Osteoblast (primary cell): Measurements from ENCODE around the gene CNGA3. TPM values are rescaled to one million over a fixed set of nuclear protein-coding genes. Genes with fewer than 3 reads are reported as not detected.

Source experiments
- DNase-seq: peaks from one replicate; pipeline ENCODE4 v3.0.0; 2011; ENCODE audit warnings: low spot score, mixed read lengths; ENCODE audit not compliant: insufficient read length; ENCODE audit errors: missing footprints
- H2AFZ ChIP-seq: 2 replicates; pipeline ENCODE4 v1.6.0; 2011; ENCODE audit warnings: mild to moderate bottlenecking, low read length
- H3K27ac ChIP-seq: 2 replicates; pipeline ENCODE4 v1.5.1; 2011; ENCODE audit warnings: mild to moderate bottlenecking, low read depth, low read length, moderate library complexity
- H3K27me3 ChIP-seq: 2 replicates; pipeline ENCODE4 v1.6.0; 2012; ENCODE audit warnings: mild to moderate bottlenecking, control low read depth, inconsistent platforms, low read length, moderate library complexity; ENCODE audit not compliant: insufficient read depth
- H3K36me3 ChIP-seq: 2 replicates; pipeline ENCODE4 v1.5.1; 2011; ENCODE audit warnings: mild to moderate bottlenecking, low read length, control low read depth, moderate library complexity; ENCODE audit not compliant: insufficient read depth
- H3K4me1 ChIP-seq: 2 replicates; pipeline ENCODE4 v1.5.1; 2011; ENCODE audit warnings: mild to moderate bottlenecking, low read length, control low read depth, moderate library complexity; ENCODE audit not compliant: insufficient read depth
- H3K4me2 ChIP-seq: 2 replicates; pipeline ENCODE4 v1.6.0; 2011; ENCODE audit warnings: mild to moderate bottlenecking, low read length; ENCODE audit not compliant: insufficient read depth
- H3K4me3 ChIP-seq: fragments of 200-600 bp; sonication (generic); 3 replicates; pipeline ENCODE4 v1.5.1; 2012; ENCODE audit warnings: mild to moderate bottlenecking, low read length, inconsistent platforms; ENCODE audit not compliant: insufficient read depth
- H3K79me2 ChIP-seq: 2 replicates; pipeline ENCODE4 v1.6.0; 2012; ENCODE audit warnings: mild to moderate bottlenecking, low read length, control low read depth, inconsistent platforms; ENCODE audit not compliant: insufficient read depth
- H3K9me3 ChIP-seq: 2 replicates; pipeline ENCODE4 v1.5.1; 2011; ENCODE audit warnings: low read depth, low read length, control low read depth
- H4K20me1 ChIP-seq: 2 replicates; pipeline ENCODE4 v1.6.0; 2012; ENCODE audit warnings: mild to moderate bottlenecking, low read length, control low read depth; ENCODE audit not compliant: insufficient read depth
- total RNA-seq: library from RNA; depleted of rRNA; stranded (reverse); fragments of >200 nt; gene quantifications from 2 replicates; pipeline ENCODE4 v1.2.3, GENCODE V29; 2012
- TF ChIP-seq, protein P1 (sequence below): IDR thresholded peaks from 2 replicates; pipeline ENCODE4 v1.5.1; 2011; ENCODE audit warnings: mild to moderate bottlenecking, low read depth, low read length, moderate library complexity; ENCODE audit errors: extremely low read depth

Gene CNGA3
- total RNA-seq, 1 donor = 0.36 TPM

GRCh38 chr2:98308068-98308467 is 38.2 kb upstream of the CNGA3 start:
- Histone ChIP-seq H3K27me3 (no peaks in the 10 kb centered on the region), H3K9me3 (no peaks in the 10 kb centered on the region), H3K4me1 (no peaks in the 10 kb centered on the region), H3K4me3 (no peak overlapping the region), H3K27ac (no peak overlapping the region), H3K4me2 (peak overlapping the region; percentile 45), H3K36me3 (no peaks in the 10 kb centered on the region), H3K79me2 (no peaks in the 10 kb centered on the region), H4K20me1 (no peaks in the 10 kb centered on the region), H2AFZ (peak overlapping the region; percentile 36)
- TF ChIP-seq, protein P1, sequence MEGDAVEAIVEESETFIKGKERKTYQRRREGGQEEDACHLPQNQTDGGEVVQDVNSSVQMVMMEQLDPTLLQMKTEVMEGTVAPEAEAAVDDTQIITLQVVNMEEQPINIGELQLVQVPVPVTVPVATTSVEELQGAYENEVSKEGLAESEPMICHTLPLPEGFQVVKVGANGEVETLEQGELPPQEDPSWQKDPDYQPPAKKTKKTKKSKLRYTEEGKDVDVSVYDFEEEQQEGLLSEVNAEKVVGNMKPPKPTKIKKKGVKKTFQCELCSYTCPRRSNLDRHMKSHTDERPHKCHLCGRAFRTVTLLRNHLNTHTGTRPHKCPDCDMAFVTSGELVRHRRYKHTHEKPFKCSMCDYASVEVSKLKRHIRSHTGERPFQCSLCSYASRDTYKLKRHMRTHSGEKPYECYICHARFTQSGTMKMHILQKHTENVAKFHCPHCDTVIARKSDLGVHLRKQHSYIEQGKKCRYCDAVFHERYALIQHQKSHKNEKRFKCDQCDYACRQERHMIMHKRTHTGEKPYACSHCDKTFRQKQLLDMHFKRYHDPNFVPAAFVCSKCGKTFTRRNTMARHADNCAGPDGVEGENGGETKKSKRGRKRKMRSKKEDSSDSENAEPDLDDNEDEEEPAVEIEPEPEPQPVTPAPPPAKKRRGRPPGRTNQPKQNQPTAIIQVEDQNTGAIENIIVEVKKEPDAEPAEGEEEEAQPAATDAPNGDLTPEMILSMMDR = no peak
- peak; percentile 58 for DNase-seq

DNA sequence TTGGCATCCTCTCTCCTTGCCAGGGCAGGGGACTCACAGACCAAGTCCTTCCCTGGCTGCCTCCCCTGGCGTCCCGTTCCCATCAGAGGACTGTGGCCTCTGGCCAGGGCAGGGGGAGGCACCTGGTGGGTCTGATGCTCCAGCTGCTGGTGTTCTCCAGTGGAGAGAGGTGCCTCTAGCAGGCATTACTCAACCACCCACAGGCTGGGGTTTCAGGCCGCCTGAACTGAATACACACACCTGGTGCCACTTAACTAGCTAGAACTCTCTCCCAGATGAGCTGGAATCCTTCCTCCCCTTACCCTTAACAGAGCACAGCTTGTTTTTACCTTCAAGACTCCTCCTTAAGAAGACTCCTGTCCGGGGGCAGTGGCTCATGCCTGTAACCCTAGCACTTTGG is 37.7 kb upstream of the CNGA3 start:
- Histone ChIP-seq H3K4me2 (peak overlapping the region; percentile 45), H3K27ac (no peak overlapping the region), H3K27me3 (no peaks in the 10 kb centered on the region), H3K4me1 (no peaks in the 10 kb centered on the region), H3K9me3 (no peaks in the 10 kb centered on the region), H2AFZ (peak overlapping the region; percentile 36), H3K36me3 (no peaks in the 10 kb centered on the region), H3K4me3 (no peak overlapping the region), H3K79me2 (no peaks in the 10 kb centered on the region), H4K20me1 (no peaks in the 10 kb centered on the region)
- no peak for DNase-seq
- TF ChIP-seq, protein P1 = no peak

- Histone ChIP-seq H3K27me3 (no peaks in the 10 kb centered on the region), H3K4me3 (no peak overlapping the region), H3K4me2 (no peak overlapping the region), H3K4me1 (no peaks in the 10 kb centered on the region), H3K9me3 (no peaks in the 10 kb centered on the region), H3K79me2 (no peaks in the 10 kb centered on the region), H4K20me1 (no peaks in the 10 kb centered on the region), H3K27ac (no peak overlapping the region), H3K36me3 (no peaks in the 10 kb centered on the region), H2AFZ (no peak overlapping the region)
- DNase-seq = no peak
- TF ChIP-seq, protein P1 = no peak
These were observed 36.7 kb upstream of the CNGA3 start for GRCh38 chr2:98309580-98309979.

- H3K27ac ChIP-seq = no peak overlapping the region
- no peaks in the 10 kb centered on the region for H4K20me1 ChIP-seq
- H3K36me3 ChIP-seq = no peaks in the 10 kb centered on the region
- no peaks in the 10 kb centered on the region for H3K79me2 ChIP-seq
- H3K4me2 ChIP-seq = no peak overlapping the region
- H3K4me1 ChIP-seq = no peaks in the 10 kb centered on the region
- DNase-seq = no peak
- no peak overlapping the region for H3K4me3 ChIP-seq
- TF ChIP-seq, protein P1 = no peak
- H3K27me3 ChIP-seq = no peaks in the 10 kb centered on the region
- H2AFZ ChIP-seq = no peak overlapping the region
- no peaks in the 10 kb centered on the region for H3K9me3 ChIP-seq
These were observed 36.2 kb upstream of the CNGA3 start for GRCh38 chr2:98310010-98310409.
